Pancreas (tissue), 10 donors: ENCODE data around the gene VIT. TPM values are rescaled to one million over a fixed set of nuclear protein-coding genes. Genes with fewer than 3 reads are reported as not detected.

Source experiments
- ATAC-seq, 4 donors: fragments of 200-7000 bp; cut with Tn5 transposase; one replicate each; pipeline versions ENCODE4 v1.8.0 to v1.9.1; 2020; ENCODE audit warnings: mild to moderate bottlenecking in 4 of 4, moderate library complexity in 4 of 4
- DNase-seq, 6 donors: peaks; one replicate each; pipeline ENCODE4 v3.0.0-alpha.2; 2020
- FAIRE-seq: peaks from 2 replicates; lab custom pipeline; 2012; peaks lifted over from hg19 to GRCh38; lab: Jason Lieb, UNC
- H3K27ac ChIP-seq, 4 donors: fragments of 200-600 bp; sonication (generic); 1 replicate in 3 of 4; 2 replicates in 1 of 4; pipeline versions ENCODE4 v1.5.0 to v1.8.0; 2020
- H3K27me3 ChIP-seq, 4 donors: fragments of 200-600 bp; one replicate each; pipeline ENCODE4 v1.8.0; 2021
- H3K36me3 ChIP-seq, 3 donors: fragments of 200-600 bp; sonication (generic) in 1 of 3; one replicate each; pipeline versions ENCODE4 v1.5.0 to v1.8.0; 2020 to 2021
- H3K4me1 ChIP-seq, 3 donors: fragments of 200-600 bp; one replicate each; pipeline ENCODE4 v1.8.0; 2021
- H3K4me3 ChIP-seq, 4 donors: fragments of 200-600 bp; sonication (generic) in 2 of 4; one replicate each; pipeline versions ENCODE4 v1.5.0 to v1.8.0; 2020 to 2021
- H3K9me3 ChIP-seq, 4 donors: fragments of 200-600 bp; one replicate each; pipeline ENCODE4 v1.8.0; 2021
- WGBS, 2 donors: extraction: QIAGEN DNeasy Blood & Tissue Kit; methylation state at CpG; one replicate each; pipeline ENCODE4 v1.1.7; 2013; 5-methylcytosine and 5-hydroxymethylcytosine counted together
- intact Hi-C, 3 donors: fragments of 100-400 bp; cut with DNase I; formaldehyde crosslinking; loops; one replicate each; pipeline versions ENCODE4 v1.11.1 to v1.14.2; 2022
- polyA plus RNA-seq, 2 donors: library from polyadenylated mRNA; stranded (reverse); fragments of 200-250 nt; gene quantifications; one replicate each; pipeline ENCODE4 v1.2.3, GENCODE V29; 2013
- total RNA-seq, 6 donors: library from RNA; stranded (reverse); fragmentation: NEBNext Ultra II Directional in 4 of 6; extraction: Animal tissue kit (Norgen Biotek cat#: 25700) in 4 of 6; gene quantifications; one replicate each; pipeline versions ENCODE4 v1.2.1 to v1.2.4, GENCODE V29; 2021 to 2023
- TF ChIP-seq, protein P1 (sequence below), 4 donors: fragments of 200-600 bp; sonication (generic) in 3 of 4; IDR thresholded peaks; one replicate each; pipeline versions ENCODE4 v1.5.0 to v1.8.0; 2021; ENCODE audit warnings: antibody characterized with exemption in 4 of 4
- donor health status: healthy with polysubstance abuse.
- donor health status: DM: no; HTN: no; CAD: no; lungs with moderate emphysema.
- donor health status: DM: no; HTN: no; CAD: no.
- donor health status: control.
- donor health status: control.
- donor health status: Bipolar disorder and iron deficiency.
- donor health status: DM: yes; HTN: yes; CAD: no.
- donor health status: DM: no; HTN: no; CAD: no.
- donor health status: DM: no; HTN: no; CAD: no.
- donor health status: DM: yes; HTN: yes; CAD: no.

The VIT gene
- total and polyA plus RNA-seq, 8 donors: 0.19 to 2.9 (median 0.36) TPM

DNA sequence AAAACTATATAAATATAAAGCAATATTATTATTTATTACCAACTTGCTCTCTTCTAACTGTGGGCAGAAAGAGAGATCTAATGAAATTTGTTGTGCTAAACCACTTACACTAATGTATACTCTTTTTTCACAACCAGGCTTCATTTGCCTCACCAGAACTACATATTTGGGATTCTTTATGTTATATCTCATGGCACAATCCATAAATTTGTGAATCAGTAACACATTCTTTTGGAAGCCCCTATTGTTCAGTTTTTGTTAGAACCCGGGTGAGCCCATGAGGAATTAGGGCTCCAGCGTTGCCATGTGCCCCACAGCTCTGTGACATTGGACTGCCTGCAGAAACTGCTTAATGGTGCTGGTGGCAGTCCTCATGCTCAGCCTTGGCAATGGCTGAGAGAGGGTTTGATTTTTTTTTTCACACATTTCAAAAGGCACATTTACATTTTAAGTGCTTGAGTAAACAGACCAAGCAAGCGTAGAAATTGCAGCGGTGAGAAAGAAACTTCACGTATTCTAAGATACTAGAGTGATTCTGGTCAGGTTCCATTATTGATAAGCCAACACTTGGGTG lies 15.3 kb downstream of the VIT start:
- no peaks in the 10 kb centered on the region for H3K27me3 ChIP-seq
- H3K4me3 ChIP-seq: no peak overlapping the region
- DNase-seq (no peak), FAIRE-seq (no peak), ATAC-seq (no peak)
- no peaks in the 10 kb centered on the region for H3K9me3 ChIP-seq
- no peak overlapping the region for H3K27ac ChIP-seq
- TF ChIP-seq, protein P1, sequence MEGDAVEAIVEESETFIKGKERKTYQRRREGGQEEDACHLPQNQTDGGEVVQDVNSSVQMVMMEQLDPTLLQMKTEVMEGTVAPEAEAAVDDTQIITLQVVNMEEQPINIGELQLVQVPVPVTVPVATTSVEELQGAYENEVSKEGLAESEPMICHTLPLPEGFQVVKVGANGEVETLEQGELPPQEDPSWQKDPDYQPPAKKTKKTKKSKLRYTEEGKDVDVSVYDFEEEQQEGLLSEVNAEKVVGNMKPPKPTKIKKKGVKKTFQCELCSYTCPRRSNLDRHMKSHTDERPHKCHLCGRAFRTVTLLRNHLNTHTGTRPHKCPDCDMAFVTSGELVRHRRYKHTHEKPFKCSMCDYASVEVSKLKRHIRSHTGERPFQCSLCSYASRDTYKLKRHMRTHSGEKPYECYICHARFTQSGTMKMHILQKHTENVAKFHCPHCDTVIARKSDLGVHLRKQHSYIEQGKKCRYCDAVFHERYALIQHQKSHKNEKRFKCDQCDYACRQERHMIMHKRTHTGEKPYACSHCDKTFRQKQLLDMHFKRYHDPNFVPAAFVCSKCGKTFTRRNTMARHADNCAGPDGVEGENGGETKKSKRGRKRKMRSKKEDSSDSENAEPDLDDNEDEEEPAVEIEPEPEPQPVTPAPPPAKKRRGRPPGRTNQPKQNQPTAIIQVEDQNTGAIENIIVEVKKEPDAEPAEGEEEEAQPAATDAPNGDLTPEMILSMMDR (IDR thresholded peaks at IDR 0.05): no peak
- H3K36me3 ChIP-seq: no peaks in the 10 kb centered on the region
- WGBS, 2 donors: 14 to 22% methylated on average over 5 of the region's 5 CpGs
- no peaks in the 10 kb centered on the region for H3K4me1 ChIP-seq
- intact Hi-C loops: no loop called here

DNA sequence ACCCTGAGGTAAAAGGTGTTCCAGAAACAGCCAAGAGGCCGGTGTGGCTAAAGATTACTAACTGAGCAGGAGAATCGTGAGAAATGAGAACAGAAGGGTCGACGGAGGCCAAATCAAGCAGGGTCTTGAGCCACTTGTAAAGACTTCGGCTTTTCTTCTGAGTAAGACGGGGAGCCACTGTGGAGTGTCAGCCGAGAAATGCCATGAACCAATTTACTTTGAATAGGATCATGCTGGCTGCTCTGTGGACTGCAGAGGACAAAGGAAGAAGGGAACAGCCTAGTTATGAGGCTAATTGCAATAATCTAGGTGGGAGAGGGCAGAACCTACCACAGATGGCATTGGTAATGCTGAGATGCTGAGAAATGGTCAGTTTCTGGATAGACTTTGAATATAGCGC lies 16.8 kb downstream of the VIT start:
- Histone ChIP-seq H3K9me3 (no peaks in the 10 kb centered on the region), H3K27me3 (no peaks in the 10 kb centered on the region), H3K36me3 (no peaks in the 10 kb centered on the region), H3K4me3 (no peak overlapping the region), H3K4me1 (no peaks in the 10 kb centered on the region), H3K27ac (no peak overlapping the region)
- intact Hi-C loops: no loop called here
- FAIRE-seq (no peak), DNase-seq (no peak), ATAC-seq (no peak)
- WGBS, 2 donors: 68 to 70% methylated on average over 8 of the region's 8 CpGs
- TF ChIP-seq, protein P1 (IDR thresholded peaks at IDR 0.05): no peak

DNA sequence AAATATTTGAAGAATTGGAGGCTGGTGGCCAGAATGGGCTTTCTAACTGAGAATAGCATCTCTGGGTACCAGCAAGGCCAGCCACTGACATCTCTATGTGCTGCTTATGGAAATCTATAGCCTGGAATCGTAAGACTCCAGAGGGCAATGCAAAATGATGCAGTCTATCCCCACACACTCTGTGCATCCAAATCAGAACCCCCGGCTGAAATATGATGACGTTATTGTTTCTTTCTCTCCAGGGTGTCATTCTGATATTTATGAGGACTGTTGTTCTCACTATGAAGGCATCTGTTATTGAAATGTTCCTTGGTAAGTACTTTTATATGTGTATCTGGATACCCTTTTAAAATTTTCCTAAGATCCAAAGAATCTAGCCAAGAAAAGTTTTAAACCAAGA lies 19.6 kb downstream of the VIT start:
- no peaks in the 10 kb centered on the region for H3K4me1 ChIP-seq
- no peak overlapping the region for H3K4me3 ChIP-seq
- no peaks in the 10 kb centered on the region for H3K9me3 ChIP-seq
- no peaks in the 10 kb centered on the region for H3K27me3 ChIP-seq
- TF ChIP-seq, protein P1 (IDR thresholded peaks at IDR 0.05): no peak
- H3K27ac ChIP-seq: no peak overlapping the region
- H3K36me3 ChIP-seq: no peaks in the 10 kb centered on the region
- FAIRE-seq: no peak
- 75 to 87% methylated on average over 3 of the region's 3 CpGs for WGBS, 2 donors
- ATAC-seq: no peak
- no peak for DNase-seq
- intact Hi-C loops: no loop called here

DNA sequence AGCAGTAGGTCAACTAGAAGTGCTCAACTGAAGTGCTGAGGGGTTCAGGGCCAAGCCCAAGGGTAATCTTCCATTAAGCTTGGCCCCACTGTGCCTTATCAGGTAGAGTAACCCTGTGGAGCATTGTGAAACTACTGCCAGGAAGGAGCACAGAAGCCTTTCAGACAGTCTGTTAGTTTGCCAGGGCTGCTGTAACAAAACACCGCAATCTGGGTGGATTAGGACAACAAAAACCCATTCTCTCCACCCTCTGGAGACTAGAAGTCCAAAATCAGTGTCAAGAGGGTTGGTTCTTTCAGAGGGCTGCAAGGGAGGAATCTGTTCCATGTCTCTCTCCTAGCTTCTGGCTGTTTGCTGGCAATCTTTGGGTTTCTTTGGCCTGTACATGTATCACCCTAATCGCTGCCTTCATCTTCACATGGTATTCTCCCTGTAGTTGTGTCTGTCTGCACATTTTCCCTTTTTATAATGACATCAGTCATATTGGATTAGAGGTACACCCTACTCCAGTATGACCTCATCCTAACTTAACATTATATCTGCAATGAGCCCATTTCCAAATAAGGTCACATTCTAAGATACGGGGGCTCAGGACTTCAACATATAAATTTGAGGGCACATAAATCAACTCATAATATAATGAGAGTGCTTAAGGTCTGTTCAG lies 21.2 kb downstream of the VIT start:
- H3K27me3 ChIP-seq: no peaks in the 10 kb centered on the region
- ATAC-seq: no peak
- intact Hi-C loops: no loop called here
- no peaks in the 10 kb centered on the region for H3K9me3 ChIP-seq
- no peak for DNase-seq
- H3K4me1 ChIP-seq: no peaks in the 10 kb centered on the region
- no peak overlapping the region for H3K4me3 ChIP-seq
- no peaks in the 10 kb centered on the region for H3K36me3 ChIP-seq
- H3K27ac ChIP-seq: no peak overlapping the region
- TF ChIP-seq, protein P1 (IDR thresholded peaks at IDR 0.05): no peak
- 91 to 96% methylated on average over 3 of the region's 3 CpGs for WGBS, 2 donors
- no peak for FAIRE-seq

DNA sequence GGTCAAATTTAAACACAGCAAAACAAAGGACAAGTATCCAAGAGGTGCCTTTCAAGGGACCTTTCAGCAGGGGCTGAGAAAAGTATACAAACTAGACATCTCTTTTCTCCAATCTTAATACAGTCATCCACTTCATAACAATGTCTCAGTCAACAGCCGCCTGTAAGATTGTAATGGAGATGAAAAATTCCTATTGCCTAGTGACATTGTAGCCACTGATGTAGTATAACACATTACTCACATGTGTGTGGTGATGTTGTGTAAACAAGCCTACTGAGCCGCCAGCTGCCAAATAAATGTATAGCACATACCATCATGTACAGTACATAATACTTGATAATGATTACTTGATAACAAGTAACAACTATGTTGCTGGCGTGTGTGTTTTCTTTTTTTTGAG lies 31.0 kb downstream of the VIT start:
- Histone ChIP-seq H3K4me1 (no peaks in the 10 kb centered on the region), H3K27ac (no peak overlapping the region), H3K27me3 (no peaks in the 10 kb centered on the region), H3K4me3 (no peak overlapping the region), H3K36me3 (no peaks in the 10 kb centered on the region), H3K9me3 (no peaks in the 10 kb centered on the region)
- FAIRE-seq (no peak), DNase-seq (no peak), ATAC-seq (no peak)
- 70 to 73% methylated on average over 3 of the region's 3 CpGs for WGBS, 2 donors
- TF ChIP-seq, protein P1 (IDR thresholded peaks at IDR 0.05): no peak
- intact Hi-C loops: no loop called here
